HG03575 (cell line): ENCODE measurements around the gene SEMA3B.
"Not testable (repeated sequence)": the region's sequence is repeated elsewhere in the genome, so short reads cannot be mapped to it uniquely, and the experiment has no call there.

Experiments
- ATAC-seq: cut with Tn5 transposase; IDR thresholded peaks from one replicate; pipeline ENCODE4 v1.9.1; 2021; ENCODE audit not compliant: unreplicated experiment, insufficient number of reproducible peaks, low FRiP score; ENCODE audit errors: extremely low read depth

The SEMA3B gene

DNA sequence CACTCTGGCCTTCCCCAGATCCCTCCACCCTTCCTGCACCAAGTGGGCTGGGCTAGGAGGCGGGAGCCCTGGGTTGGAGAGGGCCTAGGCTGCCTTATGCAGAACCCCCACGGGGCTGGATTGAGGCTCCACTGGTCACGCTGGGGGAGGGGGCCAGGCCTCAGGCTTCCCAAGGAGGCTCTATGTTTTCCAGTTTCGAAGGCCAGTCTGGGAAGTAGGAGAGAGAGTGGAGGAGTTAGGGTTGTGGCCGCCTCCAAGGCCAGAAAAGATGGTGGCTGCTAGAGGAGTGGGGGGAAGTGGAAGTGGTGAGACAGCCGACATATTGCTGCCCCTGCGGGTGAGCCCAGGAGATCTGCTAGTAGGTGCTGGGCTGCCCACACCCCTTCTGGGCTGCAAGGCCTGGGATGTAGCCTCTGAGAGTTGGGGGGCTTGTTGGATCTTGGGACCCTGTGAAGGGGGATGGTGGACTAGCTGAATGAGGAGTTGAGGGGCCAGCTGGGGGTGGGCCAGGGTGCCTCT lies 31.8 kb upstream of the SEMA3B start:
- no peak for ATAC-seq

DNA sequence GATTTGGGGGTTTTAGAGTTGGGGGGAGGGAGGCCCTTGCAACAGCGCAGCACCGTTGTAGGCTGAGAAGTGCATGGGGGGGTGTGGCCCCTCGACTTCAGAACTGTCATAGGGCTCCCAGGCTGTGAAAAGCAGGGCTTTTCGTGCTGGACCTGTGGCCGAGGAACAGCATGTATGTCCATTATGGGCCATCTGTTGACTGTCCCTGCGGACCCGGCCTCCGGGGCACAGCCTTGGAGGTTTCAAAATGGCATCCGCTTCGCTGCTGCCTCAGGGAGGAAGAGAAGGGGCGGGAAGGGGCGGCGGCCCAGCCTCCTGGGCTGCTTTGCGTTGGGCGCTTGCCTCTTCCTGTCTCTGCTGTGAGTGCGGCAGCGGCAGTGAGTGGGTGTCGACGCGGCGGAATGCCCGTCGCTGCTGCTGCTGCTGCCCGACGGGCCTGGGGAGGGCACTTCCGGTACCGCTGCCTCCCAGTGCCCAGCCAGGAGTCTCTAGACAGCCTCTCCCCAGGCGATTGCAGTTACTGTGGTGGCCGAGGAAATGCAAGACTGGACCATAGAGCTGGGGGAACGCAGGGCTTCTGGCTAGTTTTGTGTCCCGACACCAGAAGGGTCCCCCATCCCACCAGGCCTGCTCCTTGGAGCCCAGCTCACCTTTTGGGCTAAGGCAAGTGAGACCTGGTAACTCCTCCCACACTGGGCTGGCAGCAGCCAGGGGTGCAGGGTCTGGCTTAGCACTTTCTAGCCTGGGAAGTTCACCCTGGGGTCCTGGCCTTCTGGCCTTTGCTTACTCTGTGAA lies 31.0 kb upstream of the SEMA3B start:
- ATAC-seq: no peak

DNA sequence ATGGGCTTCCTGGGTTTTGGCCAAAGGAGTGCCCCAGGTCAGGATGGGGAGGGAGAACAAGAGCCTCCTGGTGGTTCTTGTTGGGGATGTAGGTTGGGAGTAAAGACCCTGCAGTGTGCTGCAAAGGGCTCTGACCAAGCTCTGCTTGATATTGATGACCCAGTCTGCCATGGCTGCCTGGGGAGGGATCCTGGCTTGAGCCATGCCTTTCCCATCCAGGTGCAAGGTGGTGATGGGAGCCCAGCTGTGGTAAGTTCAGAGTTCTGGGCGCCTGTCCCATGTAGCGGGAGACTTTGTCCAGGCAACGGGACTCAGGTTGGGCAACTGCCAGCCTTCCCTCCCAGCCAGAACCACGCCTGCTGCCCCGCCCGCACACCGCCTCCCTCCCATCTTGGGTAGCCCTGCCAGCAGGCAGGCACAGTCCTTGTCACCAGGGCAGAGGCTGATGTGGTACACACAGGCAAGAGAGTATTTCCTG lies 30.4 kb upstream of the SEMA3B start:
- ATAC-seq: no peak

GRCh38 chr3:50239649-50240048 lies 29.3 kb upstream of the SEMA3B start:
- ATAC-seq: no peak

- ATAC-seq: no peak
These were observed 27.8 kb upstream of the SEMA3B start for GRCh38 chr3:50241163-50241562.

- no peak for ATAC-seq
These were observed 27.1 kb upstream of the SEMA3B start for GRCh38 chr3:50241713-50242380.

GRCh38 chr3:50242381-50242770 lies 26.6 kb upstream of the SEMA3B start:
- no peak for ATAC-seq

- no peak for ATAC-seq
These were observed 25.9 kb upstream of the SEMA3B start for GRCh38 chr3:50242851-50243542.

DNA sequence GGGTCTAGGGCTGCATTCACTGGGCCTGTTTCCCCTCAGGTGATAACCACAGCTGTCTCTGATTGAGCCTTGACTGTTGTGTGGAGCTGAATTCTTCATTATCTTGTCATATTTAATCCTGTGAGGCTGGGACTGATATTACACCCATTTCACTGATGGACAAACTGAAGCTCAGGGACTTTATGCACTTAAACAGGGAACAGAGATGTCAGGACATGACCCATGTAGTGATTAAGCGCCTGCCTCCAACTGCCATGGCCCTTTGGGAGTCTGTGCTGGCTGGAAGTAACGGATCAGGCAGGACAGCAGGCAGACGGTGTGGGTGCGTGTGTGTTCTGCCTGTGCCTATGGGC lies 25.4 kb upstream of the SEMA3B start:
- no peak for ATAC-seq

- not testable (repeated sequence) for ATAC-seq
These were observed 24.1 kb upstream of the SEMA3B start for GRCh38 chr3:50244813-50245212.

- ATAC-seq: no peak
These were observed 23.6 kb upstream of the SEMA3B start for GRCh38 chr3:50245251-50245745.

DNA sequence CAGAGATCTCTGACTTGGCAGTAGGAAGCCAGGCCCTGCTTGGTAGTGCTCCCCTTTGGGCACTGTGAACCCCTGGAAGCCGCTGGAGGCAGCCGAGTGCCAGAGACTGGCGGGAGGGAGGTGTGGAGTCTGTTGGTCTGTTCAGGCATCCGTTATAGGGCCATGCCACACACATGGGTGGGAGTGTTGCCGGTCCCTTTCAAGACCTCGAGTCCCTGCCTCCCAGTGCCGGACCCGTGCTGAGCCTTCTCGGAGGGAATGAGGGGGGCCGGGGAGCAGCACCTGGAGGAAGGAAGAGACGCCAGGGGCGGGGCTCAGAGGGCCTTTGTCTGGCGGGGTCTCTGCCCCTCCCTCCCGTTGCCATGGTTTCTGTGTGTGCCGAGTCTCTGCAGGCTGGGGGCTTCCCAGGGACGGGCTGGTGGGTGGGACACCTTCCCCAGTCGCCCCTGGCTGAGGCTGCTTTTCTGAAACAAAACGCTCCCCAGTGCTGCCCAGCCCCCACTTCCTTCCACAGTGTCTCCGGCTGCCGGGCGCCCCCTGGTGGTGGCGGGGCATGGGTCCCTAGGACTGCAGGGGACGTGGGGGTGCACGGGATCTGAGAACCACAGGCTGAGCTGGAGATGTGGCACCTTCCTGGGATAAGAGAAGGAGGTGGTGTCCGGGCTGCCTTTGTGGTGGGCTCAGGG lies 23.0 kb upstream of the SEMA3B start:
- ATAC-seq: no peak

DNA sequence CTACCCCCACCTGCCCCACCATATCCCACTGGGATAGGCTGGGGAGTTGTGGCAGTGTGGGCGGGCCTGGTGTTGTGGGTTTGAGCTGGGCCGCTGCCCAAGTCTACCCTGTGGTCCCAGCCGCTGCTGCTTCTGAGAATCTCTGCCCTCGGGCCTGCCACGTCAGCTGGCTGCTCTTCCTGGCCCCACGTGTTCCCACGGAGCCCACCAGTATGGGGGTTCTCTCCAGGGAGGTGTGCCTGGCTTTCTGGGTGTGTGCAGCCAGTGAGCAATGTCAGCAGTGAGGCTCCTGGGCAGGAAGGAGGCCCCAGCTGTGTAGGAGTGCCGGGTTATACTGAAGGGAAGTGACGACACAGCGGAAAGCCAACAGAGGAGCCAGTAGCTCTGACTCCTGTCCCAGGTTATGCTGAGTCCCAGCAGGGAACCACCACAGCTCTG lies 22.4 kb upstream of the SEMA3B start:
- no peak for ATAC-seq

DNA sequence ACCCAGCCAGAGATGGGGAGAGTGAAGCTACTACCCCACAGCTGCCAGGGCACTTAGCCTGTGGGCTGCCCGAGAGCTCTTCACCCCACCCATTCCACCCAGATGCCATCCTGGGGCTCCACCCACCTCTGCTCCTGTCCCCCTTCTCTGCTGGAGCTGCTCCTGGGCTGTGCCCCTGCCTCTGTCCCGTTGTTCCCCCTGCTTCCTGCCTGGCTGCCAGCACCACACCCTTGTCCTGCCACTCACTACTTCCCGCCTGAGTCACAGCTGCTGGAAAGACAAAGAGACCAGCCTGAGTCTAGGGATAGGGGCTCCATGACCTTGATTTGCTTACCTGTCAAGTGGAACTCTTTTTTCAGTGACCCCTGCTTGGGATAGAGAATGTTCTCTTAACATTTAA lies 20.6 kb upstream of the SEMA3B start:
- ATAC-seq: no peak

DNA sequence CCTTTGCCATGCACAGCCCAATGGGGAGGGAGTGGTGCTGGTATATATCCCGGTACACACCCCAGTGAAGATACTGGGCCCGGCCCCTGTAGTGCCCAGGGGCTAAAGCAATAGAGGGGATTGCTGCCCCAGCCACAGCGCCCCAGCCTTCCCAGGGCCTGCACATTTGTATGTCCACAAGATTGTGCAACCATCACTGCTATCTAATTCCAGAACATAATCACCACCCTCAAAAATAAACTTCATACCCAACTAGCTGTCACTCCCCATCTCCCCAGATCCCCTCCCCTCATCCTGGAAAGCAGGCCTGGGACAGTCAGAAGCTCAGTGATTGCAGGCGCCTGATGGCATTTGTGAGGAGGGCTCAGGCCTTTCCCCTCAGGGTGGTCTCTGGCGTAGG lies 19.5 kb upstream of the SEMA3B start:
- ATAC-seq: no peak

GRCh38 chr3:50250514-50250913 lies 18.4 kb upstream of the SEMA3B start:
- no peak for ATAC-seq

DNA sequence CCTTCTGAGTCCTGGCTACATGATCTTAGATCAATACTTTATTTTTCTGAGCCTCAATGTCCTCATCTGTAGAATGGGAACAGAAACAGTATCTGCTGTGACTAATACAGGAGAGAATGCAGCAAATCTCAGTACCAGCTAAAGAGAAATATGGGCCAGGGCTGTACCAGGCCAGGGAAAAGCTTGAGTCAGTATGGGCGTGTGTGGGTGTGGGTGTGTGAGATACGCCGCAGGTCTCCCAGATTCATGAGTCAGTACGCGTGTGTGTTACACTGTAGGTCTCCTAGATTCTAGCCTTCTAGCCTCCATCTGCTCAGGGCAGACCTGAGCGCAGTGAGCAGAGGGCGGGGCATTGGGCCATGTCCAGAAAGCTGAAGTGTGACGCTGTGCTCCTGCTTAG lies 17.7 kb upstream of the SEMA3B start:
- ATAC-seq: no peak

DNA sequence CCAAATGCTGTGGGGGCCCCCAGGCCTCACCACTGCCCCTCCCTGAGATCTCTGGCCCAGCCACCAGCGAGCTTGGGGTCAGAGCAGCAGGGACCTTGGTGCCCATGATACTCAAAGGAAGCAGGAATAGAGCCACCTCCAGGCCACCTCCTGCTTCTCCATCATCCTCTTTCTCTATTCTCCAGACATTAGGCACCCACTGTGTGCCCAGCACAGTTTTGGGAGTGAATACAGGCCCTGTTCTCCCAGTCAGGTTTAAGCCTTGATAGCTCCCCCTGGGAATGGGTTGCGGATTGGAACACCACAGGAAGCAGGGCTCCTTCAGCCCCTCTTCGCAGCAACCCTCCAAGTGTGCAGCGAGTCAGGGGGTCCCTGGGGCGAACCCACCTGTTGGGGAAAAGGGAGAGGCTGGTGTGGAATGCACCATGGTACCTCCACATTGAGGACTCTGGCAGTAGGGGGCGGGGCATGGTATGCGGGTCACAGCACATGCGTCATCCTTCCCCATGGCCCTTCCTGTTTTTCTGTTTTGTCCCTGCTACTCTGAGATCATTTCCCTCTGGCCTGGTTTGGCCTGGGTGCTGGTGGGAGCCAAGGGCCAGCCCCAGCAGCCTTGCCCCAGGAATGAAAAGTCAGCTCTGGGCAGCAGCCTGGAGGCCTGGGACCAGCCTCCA lies 14.2 kb upstream of the SEMA3B start:
- ATAC-seq: no peak

DNA sequence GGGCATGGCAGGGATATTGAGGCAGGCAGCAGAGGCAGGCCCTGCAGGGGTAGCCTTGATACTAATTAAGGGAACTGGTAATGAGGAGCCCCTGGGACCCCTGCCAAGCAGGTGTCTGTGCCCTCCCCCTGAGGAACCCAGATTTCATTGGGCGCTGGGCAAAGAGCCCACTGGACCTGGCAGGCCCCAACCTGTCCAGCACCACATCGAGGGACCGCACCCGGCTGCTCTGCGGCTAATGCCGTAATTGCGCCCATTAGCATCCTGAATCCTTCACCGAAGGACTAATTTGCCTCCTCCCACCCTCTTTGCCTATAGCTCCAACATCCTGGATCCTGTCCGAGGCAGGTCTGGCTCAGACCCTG lies 13.7 kb upstream of the SEMA3B start:
- ATAC-seq: no peak
